HG02588 (cell line): ENCODE results near the gene DDAH1.
"Not testable (repeated sequence)": the region's sequence is repeated elsewhere in the genome, so short reads cannot be mapped to it uniquely, and the experiment has no call there.

Experiments used
- ATAC-seq: cut with Tn5 transposase; IDR thresholded peaks from one replicate; pipeline ENCODE4 v1.9.1; 2021; ENCODE audit warnings: mild to moderate bottlenecking, moderate library complexity; ENCODE audit not compliant: unreplicated experiment

Gene DDAH1

GRCh38 chr1:85465099-85465785 lies at the start of gene DDAH1:
DDAH1 (minus strand) TSS chr1:85465159; CDS start chr1:85465045, 114 bp downstream.
- ATAC-seq, result peak; percentile 43

GRCh38 chr1:85513998-85514397 lies 49.0 kb upstream of the DDAH1 start:
- not testable (repeated sequence) for ATAC-seq

DNA sequence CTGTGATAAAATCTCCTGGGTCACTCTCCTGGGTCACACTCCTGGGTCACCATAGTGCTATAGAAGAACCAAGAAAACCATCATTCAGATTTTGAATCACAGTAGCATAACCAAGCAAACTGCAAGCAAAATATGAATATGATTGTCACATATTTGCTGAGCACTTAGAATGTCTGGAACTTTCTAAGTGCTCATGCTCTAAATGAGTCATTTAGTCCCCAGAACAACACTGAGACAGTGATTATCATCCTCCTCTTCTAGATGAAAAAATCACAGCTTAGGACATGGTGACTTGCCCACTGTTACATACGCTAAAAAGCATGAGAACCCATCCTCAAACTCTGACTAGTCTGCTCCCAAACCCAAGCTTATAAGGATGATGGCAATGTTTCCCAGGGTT lies 39.5 kb upstream of the DDAH1 start:
- ATAC-seq, result no peak

- ATAC-seq, result no peak
Measured at GRCh38 chr1:85502625-85503083, 37.7 kb upstream of the DDAH1 start.

DNA sequence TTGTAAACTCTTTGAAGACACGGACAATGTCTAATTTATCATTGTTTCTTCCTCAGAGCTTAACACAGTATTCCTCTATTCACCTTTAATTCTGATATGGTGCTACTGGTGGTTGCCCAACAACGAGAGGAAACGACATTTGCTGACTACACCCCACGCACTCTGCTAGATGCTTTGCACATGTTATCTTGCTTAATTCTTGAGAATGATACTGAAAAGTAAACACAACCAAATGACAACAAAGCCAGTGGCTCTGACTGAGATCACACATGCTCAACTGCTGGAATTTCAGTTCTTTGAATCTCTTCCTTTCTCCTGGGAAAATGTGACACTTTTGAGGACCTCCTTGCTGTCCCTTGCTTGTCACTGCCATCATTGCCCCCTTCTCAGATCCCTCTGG lies 37.2 kb upstream of the DDAH1 start:
- ATAC-seq, result no peak

- no peak for ATAC-seq
Measured at GRCh38 chr1:85501355-85501898, 36.5 kb upstream of the DDAH1 start.

- no peak for ATAC-seq
Measured at GRCh38 chr1:85496941-85497582, 32.1 kb upstream of the DDAH1 start.

DNA sequence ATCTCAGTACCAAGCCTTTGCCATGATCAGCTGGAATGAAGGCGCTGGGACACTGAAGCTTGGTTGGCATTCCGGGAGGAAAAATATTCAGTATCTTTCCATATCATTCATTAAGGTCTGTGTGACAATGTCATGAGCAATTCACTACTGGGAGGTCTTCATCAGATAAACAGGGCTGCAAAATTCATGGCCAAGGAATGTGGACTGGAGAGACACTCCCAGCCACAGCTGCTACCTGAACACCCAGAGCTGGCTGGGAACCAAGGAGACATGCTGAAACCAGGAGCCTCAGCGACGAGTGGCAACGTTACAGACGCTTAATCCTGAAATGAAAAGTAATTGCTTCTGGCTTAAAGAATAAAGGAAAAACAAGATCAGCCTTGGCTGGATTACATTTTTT lies 30.6 kb upstream of the DDAH1 start:
- no peak for ATAC-seq

- ATAC-seq, result no peak
Measured at GRCh38 chr1:85494904-85495266, 29.9 kb upstream of the DDAH1 start.

- ATAC-seq, result no peak
Measured at GRCh38 chr1:85494074-85494903, 29.3 kb upstream of the DDAH1 start.

- no peak for ATAC-seq
Measured at GRCh38 chr1:85490270-85490985, 25.5 kb upstream of the DDAH1 start.

- no peak for ATAC-seq
Measured at GRCh38 chr1:85488126-85488525, 23.2 kb upstream of the DDAH1 start.

DNA sequence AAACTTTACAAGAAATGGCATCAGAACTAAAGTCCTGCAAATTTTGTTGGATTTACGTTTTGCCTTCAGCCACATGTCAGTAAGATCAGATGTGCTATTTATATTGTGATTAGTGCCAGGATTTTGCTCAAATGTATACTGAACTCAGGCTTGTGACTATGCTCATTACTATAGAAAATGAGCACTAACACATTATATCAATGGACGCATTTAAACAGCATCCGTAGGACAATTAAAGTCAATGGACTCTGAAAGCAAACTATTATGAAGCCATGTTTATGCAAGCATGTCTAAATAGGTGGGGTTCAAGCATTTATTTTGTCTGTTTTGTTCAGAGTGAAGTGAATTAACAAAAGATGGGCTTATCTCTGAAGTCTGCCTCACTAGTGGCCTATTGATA lies 20.6 kb upstream of the DDAH1 start:
- no peak for ATAC-seq

- ATAC-seq, result no peak
Measured at GRCh38 chr1:85484716-85485115, 19.8 kb upstream of the DDAH1 start.

DNA sequence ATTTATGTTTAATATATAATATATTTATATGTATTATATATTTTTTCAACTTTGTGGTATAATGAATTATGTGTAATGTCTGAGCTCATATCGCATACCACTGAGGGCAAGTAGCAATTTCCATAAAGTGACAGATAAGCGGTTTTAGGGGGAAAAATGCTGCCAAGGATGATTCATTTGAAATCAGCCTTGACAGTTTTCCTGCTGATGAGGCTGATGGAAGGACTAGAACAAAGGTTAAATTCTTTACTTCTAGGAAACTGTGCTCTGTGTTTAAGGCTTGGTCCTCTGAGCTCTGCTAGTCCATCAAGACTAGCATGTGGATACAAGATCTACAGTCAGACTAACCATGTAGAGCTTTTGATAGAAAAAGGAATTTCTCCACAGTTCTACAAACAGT lies 19.3 kb upstream of the DDAH1 start:
- no peak for ATAC-seq

DNA sequence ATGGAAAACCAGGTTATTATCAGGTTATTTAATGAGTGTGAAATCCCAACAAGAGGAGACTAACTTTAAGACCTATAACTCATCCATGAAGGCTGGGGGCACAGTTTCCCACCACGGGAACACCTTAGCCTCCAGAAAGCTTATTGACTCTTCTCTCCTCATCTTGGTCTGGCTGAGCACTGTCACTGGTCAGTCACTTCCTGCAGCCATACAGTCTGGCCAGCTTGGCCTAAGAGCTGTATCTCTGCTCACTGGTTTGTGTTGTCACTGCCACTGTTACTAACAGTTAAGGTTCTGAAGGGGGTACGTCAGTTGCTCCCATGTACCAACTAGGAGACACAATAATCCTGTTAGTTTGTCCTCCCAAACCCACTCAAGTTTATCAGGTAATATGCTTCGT lies 16.7 kb upstream of the DDAH1 start:
- no peak for ATAC-seq

DNA sequence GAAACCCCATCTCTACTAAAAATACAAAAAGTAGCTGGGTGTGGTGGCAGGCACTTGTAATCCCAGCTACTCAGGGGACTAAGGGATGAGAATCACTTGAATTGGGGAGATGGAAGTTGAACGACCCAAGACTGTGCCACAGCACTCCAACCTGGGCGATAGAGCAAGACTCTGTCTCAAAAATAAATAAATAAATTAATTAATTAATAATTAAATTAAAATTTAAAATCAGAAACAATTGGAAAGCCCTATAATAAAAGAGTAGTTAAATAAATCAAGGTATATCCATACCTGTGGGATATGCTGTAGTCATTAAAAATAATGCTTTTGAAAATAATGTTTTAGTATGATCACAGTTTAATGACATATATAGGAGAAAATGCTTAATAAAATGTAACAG lies 15.6 kb upstream of the DDAH1 start:
- ATAC-seq, result no peak

DNA sequence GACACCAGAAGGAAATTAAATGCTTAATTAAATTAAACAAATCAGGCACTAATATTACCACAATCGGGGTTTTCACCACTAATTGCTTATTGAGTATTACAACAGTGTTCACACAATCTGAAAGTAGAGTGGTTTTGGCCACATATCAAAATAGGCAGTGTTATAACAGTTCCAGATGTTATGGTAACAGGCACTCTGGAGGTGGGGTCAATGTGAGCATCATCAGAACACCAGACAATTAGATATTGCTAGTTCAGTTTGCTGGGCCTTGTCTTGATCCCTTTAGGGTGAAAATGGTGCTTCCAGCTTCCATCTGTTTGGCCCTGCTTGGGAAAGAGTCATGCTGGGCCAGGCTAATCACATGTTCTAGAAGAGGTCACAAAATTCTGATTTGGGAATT lies 14.5 kb upstream of the DDAH1 start:
- no peak for ATAC-seq

- no peak for ATAC-seq
Measured at GRCh38 chr1:85478366-85478765, 13.4 kb upstream of the DDAH1 start.

DNA sequence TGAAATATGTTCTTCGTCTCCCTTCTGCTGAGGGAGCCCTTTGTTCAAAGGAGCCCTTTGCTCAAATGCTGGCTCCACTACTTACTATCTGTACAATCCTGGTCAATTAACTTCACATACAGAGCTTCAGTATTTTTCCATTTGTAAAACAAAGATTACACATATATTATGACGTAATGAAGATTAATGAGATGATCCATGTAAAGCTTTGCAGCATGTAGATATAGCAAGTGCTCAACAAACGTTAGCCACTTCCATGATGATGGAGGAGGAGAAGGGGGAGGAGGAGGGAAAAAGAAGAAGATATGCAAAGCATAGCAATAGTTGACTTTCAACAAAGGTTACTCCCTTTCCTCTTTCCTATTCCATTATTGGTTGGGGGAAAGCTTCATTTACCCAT lies 10.1 kb upstream of the DDAH1 start:
- ATAC-seq, result no peak

DNA sequence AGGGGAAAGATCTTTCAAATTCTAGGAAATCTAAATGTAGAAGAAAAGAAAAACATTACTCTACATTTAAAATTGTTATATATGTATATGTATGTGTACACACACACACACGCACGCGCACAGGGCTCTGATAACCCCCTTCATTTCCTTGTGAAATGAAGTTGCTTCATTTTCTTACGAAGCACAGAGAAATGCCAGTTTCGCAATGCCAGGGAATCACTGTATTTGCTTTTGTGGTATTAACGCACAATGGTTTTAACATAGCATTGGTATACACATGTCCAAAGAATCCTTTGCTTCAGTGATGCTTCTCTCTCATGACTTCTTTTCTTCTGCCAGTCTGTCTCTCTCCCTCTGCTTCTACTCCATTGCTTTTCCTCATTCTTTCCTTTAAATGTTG lies 8.4 kb upstream of the DDAH1 start:
- no peak for ATAC-seq
